Measurements from ENCODE around the gene RNF114.

RNF114 gene

DNA sequence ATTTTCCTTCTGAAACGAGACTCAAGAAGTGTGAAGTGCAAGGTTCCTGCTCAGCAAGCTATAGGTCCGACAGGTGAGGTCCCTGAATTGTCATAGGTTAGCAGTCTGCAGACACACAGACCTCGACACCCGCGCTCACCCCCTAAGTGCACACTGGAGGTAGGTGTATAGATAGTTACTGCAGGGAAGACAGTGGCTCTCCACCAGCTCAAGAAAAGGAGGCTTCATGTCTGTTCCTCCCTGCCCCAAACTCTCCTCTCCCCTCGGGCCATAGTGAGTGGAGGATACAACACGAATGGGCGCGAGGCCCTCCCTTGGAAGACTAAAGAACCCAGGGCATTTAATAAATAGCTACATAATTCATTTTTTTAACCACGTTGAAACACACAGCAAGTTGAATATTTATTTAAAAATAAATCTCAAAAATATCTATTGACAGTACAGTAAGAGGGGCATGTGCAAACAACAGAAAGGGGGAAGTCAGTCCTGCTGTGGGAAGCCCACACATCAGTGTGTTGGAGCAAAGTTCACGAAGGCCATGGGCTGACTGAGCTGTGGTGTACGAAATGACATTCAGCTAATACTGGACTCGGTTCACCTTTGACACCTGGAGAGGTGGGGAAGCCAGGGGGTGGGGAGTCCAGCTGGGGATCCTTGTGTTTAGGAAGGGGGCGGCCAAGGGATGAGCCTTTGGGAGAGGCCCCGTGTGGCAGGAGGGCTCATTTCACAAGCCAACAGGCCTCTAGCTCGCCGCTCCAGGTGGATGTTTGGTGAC is 31.6 kb upstream of the RNF114 start:
- DNase-seq: no peak

DNA sequence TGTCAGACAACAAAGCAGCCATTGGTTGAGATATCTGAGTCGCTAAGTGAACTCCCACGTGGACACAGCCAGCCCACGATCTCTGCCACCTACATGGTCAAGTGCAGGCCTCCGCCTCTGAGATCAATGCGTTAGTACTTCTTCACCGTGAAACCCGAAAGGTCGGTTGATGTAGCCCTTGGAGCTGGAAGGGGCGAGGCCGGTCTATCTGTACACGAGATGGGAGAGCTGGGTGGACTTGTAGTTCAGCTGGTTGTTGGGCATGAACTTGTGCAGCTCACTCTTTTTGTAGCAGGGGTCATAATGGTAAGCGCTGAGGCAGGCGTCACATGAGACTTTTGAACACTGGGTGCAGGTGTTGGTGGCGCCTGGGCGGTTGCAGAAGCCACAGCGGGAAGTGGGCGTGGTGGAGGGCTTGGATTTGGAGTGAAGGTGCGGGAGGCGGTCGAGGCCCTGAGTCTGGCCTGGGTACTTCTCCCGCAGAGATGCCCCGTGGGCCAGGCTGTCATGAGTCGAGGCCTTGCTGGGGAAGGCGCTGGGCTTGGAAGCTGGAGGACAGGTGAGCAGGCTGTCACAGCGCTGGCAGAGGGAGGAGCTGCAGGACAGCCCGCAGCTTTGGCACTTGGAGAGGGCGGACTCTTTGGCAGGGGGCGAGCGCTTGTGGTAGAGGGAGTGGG is 30.6 kb upstream of the RNF114 start:
- DNase-seq: no peak

DNA sequence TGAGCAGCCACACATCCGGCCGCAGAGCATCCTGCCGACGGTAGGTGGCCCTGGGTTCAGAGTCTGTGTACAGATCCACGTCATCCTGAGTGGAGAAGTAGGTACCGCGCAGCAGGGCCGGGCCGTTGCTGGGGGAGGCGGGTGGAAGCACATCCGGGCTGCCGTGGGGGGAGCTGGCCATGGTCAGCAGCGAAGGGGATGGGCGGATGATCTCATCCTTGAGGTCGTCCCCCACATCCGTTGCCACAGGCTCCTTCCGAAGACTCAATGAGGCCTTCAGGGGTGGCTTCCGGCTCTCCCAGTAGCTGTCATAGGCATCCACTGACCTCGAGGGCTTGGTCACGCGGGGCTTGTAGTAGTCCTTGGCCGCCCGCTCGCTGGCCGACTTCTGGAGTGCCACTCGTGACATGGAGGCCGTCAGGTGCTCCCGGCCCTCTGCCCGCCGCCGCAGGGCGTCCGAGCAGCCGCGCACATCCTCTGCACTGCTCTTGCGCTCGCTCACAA is 30.0 kb upstream of the RNF114 start:
- DNase-seq: no peak

DNA sequence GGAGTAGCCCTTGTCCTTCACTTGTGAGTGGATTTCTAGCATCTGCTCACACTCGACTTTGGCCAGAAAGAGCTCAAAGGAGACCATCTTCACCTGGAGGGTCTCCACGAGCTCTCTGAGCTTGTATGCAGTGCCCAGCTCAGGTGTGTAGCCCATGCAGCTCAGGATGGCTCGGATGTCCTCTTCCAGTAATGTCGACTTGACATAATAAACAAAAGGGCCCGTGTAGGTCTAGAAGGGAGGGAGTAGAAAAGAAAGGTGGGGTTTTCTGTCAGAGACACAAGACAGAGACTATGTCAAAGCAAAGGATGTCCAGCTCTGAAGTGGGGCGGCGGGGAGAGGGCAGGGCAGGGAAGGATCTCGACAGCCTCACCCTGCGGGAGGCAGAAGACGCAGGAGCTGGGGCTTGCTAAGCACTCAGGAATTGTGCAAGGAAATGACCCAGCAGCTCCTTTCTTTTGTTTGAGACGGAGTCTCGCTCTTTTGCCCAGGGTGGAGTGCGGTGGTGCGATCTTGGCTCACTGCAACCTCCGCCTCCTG is 29.5 kb upstream of the RNF114 start:
- DNase-seq: no peak

DNA sequence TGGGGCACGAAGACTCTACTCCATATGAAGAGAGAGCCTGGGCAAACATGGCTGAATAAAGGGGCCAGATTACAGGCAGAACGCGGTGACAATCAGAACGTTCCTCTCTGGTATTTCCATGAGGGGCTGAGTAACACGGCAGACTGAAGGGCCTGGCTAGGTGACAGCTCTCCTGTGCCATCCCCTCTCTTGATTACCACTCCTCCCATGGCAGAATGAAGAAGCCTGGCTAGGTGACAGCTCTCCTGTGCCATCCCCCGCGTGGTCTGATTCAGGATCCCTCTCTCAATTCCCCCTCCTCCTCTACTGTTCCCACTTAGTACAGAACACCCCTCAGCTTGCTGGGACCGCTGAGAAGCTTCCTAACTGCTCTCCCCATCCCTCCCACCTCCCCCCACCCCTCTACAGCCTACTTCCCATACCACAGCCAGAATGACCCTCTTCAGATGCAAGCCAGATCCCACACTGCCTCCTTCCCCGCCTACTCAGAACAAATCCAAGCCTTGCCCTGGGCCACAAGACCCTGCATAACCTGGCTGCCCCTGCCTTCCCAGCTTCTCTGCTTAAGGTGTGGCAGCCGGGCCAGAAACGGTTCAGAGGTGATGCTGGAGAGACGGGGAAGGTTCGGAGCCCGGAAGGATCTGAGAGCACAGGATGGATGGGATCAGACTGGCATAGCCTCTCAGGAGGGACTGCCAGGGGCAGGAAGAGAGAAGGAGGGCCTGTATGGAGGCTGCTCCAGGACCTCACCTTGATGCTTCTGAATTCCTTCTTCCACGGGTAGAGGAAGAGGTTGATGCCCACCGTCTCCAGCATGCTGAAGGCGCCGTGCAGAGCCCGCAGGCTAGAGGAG is 28.6 kb upstream of the RNF114 start:
- DNase-seq: no peak

DNA sequence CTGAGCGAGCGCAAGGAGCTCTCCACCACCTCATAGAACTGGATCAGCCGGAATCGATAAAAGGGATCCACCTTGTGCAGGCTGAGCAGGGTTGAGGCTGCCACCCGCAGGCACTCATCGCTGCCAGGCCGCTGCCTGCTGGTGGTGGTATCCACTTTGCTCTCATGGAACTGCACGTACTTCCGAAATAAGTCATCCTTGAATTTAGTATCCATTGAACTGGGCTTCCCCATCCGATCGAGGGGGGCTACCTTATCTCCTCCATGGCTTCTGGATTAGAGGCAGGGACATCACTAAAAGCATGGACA is 28.0 kb upstream of the RNF114 start:
- no peak for DNase-seq

DNA sequence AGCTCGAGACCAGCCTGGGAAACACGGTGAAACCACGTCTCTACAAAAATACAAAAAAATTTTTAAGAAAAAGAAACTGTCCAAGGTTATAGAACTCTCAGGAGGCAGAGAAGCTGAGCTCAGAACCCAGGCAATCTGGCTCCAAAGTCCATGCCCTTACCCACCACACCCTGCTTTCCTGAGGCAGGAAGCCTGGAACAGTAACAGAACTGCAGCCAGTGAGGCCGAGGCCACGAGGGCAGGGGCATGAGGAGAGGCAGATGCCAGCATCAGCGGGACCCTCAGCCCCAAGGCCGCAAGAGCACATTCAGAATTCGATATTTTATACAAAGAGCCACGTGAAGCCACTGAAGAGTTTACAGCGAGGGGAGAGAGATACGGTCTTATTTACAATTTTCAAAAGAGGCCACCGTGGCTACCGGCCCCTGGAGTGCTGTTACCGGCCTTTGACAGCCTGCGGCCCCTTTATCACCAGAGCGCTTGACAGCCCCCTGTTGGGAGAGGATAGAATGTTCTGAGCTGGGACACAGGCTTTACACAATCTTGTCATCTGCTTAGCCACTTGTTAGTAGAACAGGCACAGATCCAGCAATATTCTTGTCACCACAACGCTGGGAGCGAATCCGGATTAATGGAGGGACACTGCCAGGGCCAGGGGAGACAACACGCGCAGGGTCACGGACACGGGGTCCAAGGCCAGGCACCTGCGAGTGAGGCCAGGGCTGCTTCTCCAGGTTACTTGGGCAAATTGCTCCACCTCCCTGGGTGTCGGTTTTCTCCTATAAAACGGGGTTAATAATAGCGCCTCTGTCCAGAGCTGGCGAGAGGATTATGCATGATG is 26.5 kb upstream of the RNF114 start:
- DNase-seq: no peak

DNA sequence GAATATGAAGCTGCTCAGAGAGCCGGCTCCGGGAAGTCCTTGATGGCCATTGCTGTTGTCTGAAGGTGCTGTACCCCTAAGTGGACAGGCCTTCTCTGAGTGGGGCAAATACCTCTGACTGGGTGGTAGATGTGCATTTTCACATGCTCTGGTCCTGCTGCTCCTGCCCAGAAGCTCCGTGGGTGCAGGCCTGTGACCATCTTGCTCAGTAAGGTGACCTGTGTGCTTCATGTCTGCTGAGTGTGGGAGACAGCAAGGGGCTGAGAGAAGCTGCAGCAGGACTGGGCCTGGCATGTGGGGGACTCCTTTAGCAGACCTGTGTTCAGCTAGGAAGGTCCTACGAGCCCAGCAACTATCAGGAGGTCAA is 25.9 kb upstream of the RNF114 start:
- no peak for DNase-seq

DNA sequence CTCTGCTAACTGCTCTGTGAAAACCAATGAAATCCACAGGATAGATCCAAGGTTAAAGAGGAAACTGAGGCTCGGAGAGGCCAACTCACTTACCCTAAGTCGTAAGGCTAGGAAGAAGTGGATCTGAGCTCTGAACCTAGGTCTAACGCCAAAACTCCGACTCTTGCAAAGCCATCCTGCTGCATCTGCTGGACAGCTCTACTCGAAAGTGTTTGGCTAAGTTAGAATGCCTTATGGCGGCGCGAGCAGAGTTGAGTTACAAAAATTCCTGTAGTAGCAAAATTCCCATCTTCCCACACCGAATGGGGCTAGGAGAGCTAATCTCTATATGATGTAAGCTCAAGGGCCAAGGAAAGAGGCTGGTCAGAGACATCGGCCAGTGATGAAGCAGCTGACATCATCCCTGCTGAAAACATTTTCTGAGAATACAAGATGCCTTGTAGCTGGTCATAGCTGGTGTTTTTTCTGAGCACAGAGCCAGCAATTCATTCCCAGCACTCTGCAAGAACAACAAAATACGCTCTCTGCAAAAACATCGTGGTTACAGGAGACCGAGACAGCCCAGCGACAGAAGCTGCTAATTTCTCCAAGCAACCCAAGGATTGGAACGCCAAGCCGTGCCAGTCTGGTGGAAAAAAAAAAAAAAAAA is 22.7 kb upstream of the RNF114 start:
- DNase-seq: no peak

DNA sequence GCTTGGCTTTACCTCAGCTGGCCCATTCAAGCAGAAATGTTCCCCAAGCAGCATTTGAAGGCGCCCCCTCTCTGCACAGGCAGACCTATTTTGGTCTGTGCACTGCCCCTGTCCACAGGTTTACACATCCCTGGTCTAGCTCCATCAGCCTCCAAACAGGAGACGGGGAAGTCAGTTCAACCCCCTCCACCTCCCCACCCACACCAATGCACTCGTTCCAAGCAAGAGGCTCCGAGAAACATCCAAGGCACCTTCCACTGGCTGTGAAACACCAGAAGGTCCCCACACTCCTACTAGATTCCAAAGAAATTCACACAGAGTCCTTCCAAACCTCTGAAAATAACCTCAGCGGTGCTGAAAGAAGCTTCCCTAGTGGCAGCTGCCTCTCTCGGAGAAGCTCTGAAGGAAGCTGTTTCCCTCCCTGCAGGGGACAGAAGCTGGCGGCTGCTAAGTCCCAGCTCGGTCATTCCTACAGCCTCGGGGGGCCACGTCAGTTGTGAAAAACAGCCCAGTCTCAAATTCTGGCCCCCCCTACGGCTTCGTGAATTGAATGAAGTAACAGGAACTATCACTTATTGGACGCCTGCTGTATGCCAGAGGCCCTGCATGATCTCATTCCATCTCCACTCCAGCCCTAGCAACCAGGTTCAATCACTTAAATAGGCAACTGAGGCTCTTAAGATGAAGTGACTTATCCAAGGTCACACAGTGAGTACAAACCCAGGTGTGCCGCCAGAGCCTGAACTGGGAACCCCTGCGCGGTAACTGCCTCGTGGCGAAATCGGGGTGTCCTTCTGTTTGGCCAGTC is 21.7 kb upstream of the RNF114 start:
- no peak for DNase-seq

DNA sequence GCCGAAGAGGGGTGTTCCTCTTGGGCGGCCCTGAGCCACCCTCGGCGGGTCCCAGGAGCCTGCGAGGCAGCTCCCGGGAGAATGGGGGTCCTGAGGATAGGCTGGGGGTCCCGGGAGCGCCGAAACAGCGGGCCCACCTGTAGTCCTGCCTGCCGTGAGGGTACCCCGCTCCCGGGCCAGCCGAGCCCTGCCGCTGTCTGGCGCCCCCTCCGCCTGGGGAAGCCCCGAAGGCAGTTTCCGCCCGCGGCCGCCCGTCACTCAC is 21.1 kb upstream of the RNF114 start:
- no peak for DNase-seq

DNA sequence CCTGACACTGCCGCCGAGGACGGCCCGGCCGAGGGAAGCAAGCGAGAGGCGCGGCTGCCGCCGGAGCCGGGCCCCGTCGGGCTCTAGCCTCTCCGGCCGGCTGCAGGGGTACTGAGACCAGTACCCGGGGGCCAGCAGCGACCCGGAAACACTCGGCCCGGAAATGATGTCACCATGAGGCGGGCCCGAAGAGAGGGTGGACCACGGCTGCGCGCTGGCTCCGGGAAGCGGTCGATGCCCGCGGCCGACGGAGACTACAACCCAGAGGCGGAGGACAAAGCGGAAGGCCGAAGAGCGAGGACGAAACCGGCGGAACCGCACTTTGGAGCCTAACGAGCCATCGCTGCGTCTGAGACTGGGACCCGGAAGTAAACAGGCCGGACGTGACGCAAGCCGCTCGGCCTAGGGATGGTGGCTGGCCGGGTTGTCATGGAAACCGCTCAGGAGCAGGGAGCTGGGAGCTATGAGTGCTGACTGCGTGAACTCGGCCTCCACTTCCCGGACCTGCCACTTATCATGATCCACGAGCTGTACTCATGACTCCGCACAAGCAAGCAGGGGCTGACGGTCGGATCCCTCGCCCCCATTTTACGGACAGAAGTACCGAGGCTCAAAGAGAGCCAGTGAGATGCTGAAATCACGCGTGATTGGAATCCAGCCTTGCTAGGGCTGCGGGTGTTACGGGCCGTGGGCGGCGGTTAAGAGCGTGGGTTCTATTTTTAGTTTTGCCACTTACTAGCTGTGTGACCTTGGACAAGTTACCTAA is 20.6 kb upstream of the RNF114 start, which contains the start of gene SPATA2:
SPATA2 (minus strand) TSS at position 150 of the 766 bp plus-strand sequence. CDS start 7,039 bp downstream, outside the sequence.
- DNase-seq: peak; percentile 98

DNA sequence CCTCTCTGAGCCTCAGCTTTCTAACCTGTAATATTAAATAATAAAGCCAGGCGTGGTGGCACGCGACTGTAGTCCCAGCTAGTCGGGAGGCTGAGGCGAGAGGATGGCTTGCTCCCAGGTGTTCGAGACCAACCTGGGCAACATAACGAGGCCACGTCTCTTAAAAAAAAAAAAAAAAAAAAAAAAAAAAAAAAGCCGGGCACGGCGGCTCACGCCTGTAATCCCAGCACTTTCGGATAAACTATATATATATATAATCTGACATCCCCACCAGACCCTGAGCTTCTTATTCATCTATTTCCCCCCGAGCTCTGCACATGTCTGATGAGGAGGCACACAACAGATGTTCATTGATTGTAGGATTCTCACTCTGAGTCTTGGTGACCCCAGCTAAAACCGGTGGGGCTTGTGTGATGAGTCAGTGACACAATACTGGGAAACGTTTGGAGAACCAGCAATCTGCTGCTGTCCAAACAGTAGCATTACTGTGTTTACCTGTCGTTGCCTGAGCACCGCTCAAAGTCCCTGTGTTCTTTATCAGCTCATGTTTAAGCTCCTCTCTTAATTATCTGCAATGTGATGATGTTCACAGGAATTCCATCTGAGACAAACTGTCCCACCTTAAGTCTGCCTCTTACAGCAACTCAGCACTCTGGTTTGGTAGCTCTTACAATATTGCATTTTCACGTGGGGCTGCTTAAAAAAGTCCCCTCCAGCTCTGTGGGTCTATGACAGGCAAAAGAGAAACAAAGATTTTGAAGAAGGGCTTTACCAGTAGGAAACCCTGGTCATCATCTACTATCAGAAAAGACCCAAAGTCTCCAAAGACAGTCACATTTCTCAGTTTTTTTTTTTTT is 19.8 kb upstream of the RNF114 start:
- DNase-seq: no peak

DNA sequence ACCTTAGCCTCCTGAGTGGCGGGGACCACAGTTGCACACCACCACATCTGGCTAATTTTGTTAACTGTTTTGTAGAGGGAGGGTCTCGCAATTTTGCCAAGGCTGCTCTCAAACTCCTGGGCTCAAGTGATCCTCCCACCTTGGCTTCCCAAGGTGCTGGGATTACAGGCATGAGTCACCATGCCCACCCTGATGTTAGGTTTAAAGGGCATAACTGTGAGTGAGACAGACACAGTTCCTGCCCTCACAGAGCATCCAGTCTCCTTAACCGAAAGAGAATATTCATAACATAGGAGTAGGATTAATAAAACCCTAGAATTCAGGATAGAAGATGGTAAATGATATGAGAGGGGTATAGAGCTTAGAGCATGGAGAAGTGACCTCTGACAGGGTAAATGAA is 17.8 kb upstream of the RNF114 start:
- DNase-seq: no peak

DNA sequence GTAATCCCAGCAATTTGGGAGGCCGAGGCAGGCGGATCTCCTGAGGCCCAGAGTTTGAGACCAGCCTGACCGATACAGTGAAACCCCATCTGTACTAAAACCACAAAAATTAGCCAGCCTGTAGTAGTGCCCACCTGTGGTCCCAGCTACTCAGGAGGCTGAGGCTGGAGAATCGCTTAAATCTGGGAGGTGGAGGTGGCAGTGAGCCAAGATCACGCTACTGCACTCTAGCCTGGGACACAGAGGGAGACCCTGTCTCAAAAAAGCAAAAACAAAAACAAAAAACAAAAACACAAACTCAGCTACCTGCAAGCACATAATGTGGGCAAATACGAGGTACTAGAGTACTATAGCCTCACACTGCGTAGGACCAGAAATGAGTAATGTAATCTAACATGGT is 17.2 kb upstream of the RNF114 start:
- DNase-seq: no peak

DNA sequence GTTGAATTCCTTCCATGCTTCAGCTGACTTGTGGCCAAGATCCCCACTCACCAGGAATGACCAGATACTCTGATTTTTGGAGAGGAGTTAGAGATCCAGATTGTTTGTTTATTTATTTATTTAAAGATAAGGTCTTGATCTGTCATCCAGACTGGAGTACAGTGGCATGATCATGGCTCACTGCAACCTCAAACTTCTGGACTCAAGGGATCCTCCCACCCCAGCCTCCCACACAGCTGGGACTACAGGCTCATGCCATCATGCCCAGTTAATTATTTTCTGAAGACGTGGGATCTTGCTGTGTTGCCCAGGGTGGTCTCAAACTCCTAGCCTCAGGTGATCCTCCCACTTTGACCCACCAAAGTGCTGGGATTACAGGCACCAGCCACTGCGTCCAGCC is 16.7 kb upstream of the RNF114 start:
- DNase-seq: no peak

DNA sequence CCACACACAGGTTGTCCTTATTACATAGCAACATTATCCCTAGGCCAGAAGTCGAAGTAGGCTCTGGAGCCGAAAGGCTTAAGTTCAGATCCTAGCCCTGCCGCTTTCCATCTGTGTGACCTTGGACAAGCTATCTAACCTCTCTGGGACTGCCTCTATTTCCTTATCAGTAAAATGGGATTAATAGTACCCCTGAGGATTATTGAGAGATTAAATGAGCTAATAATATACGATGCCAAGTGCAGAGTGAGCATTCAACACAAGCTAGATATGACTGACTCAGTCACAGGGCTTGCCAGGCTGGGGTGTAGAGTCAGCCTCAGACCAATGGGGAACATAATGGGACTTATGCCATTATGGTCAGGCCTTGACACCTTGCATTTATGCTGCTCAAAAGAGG is 11.9 kb upstream of the RNF114 start:
- no peak for DNase-seq

DNA sequence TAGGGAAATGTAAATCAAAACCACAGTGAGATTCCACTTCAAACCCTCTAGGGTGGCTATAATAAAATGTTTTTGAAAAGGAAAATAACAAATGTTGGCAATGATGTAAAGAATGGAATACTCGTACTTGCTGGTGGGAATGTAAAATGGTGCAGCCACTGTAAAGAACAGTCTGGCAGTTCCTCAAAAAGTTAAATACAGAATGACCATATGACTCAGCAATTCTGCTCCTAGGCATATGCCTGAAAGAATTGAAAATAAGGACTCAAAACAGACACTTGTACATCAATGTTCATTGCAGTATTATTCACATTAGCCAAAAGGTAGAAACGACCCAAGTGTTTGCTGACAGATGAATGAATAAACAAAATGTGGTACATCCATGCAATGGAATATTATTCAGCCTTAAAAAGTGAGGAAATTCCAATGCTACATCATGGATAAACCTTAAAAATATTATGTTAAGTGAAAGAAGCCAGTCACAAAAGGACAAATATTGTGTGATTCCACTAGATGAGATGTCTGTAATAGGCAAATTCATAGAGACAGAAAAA is 10.2 kb upstream of the RNF114 start:
- DNase-seq: no peak
